ENCODE results near the gene CLEC18C.
"Not testable (repeated sequence)": the region's sequence is repeated elsewhere in the genome, so short reads cannot be mapped to it uniquely, and the experiment has no call there.

GRCh38 chr16:70174387-70174932 lies 873 bp downstream of the CLEC18C start:
- TF ChIP-seq CTCF, POLR2A, EP300 (IDR thresholded peaks at IDR 0.05): not testable (repeated sequence)
